ENCODE measurements around the gene EFHC1. TPM values are rescaled to one million over a fixed set of nuclear protein-coding genes. Genes with fewer than 3 reads are reported as not detected.

The EFHC1 gene
- total RNA-seq, 1 donor from 2014 or later = 59.8 TPM

DNA sequence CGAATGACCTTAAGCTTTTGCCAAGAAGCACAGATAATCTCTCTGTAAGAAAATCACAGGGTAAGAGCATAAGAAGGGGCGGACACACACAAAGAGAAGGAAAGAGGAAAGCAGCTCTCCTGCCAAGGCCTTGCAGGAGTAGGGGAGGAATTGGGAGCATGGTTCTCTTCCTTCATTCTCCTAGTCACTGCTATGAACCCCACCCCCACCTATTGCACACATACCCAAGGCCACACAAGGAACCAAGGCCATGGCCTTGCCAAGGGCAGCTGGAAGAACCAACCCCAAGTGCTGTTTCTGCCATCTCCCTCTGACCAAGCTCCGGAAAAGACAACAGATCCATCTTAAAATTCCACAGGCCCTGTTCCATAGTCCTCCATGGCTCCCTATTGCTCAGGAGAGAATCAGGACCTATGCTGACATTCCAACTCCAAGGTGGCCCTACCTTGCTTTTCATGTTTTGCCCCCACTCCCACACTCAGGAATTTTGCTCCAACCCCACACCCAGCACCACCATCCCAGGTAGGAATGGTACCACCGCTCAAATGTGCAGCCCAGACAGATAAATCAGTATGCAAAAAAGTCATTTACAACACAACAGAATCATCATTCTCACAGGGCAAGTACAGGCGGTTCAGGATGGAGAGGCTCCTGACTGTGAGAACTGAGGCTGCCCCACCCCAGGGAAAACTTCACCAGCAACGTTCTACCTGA is 125.4 kb downstream of the EFHC1 start:
- H3K9me3 Mint-ChIP-seq = no peaks in the 10 kb centered on the region
- TF ChIP-seq CTCF (IDR thresholded peaks at IDR 0.05) (no peak), EZH2 (IDR thresholded peaks at IDR 0.05) (no peak), EZH2phosphoT487 (IDR thresholded peaks at IDR 0.05) (no peak)
- H3K27ac Mint-ChIP-seq = peak overlapping the region; percentile 23
- H3K4me2 ChIP-seq = no peak overlapping the region
- no peak overlapping the region for H3K9ac ChIP-seq
- H3K27me3 ChIP-seq = no peaks in the 10 kb centered on the region
- H3K4me1 ChIP-seq = peaks cover 3% of the 10 kb centered on the region
- H3K4me3 Mint-ChIP-seq = no peak overlapping the region
- DNase-seq (ENCODE audit: low spot score) = no peak
- no peak overlapping the region for H3K27ac ChIP-seq
- no peaks in the 10 kb centered on the region for H3K27me3 Mint-ChIP-seq (ENCODE audit: insufficient read depth, low read depth)
- no peak overlapping the region for H3K4me3 ChIP-seq
- peaks cover 63% of the 10 kb centered on the region for H3K4me1 Mint-ChIP-seq
- H4K20me1 ChIP-seq (ENCODE audit: low read depth) = peaks cover 22% of the 10 kb centered on the region
- no peaks in the 10 kb centered on the region for H3K9me3 ChIP-seq (ENCODE audit: low read depth)
- peaks cover 58% of the 10 kb centered on the region for H3K79me2 ChIP-seq (ENCODE audit: low read depth)
- H3K36me3 ChIP-seq = no peaks in the 10 kb centered on the region
- no peak overlapping the region for H2AFZ ChIP-seq (replicated peaks)
- peaks cover under 1% of the 10 kb centered on the region for H3F3A ChIP-seq (ENCODE audit: low read depth)
- H3K36me3 Mint-ChIP-seq = peaks cover 17% of the 10 kb centered on the region

GRCh38 chr6:52546192-52546591 is 126.0 kb downstream of the EFHC1 start:
- H3K36me3 Mint-ChIP-seq = peaks cover 17% of the 10 kb centered on the region
- no peak overlapping the region for H3K4me3 Mint-ChIP-seq
- no peaks in the 10 kb centered on the region for H3K9me3 ChIP-seq (ENCODE audit: low read depth)
- no peak overlapping the region for H2AFZ ChIP-seq (replicated peaks)
- H3K79me2 ChIP-seq (ENCODE audit: low read depth) = peaks cover 64% of the 10 kb centered on the region
- peaks cover 7% of the 10 kb centered on the region for H3F3A ChIP-seq (ENCODE audit: low read depth)
- no peaks in the 10 kb centered on the region for H3K27me3 Mint-ChIP-seq (ENCODE audit: insufficient read depth, low read depth)
- no peaks in the 10 kb centered on the region for H3K9me3 Mint-ChIP-seq
- peaks cover 10% of the 10 kb centered on the region for H3K4me1 ChIP-seq
- peaks cover 26% of the 10 kb centered on the region for H4K20me1 ChIP-seq (ENCODE audit: low read depth)
- no peak for TF ChIP-seq CTCF (IDR thresholded peaks at IDR 0.05)
- TF ChIP-seq EZH2phosphoT487 (IDR thresholded peaks at IDR 0.05) = no peak
- TF ChIP-seq EZH2 (IDR thresholded peaks at IDR 0.05) = no peak
- H3K4me2 ChIP-seq = no peak overlapping the region
- no peak overlapping the region for H3K4me3 ChIP-seq
- no peak for DNase-seq (ENCODE audit: low spot score)
- H3K27me3 ChIP-seq = no peaks in the 10 kb centered on the region
- no peaks in the 10 kb centered on the region for H3K36me3 ChIP-seq
- no peak overlapping the region for H3K27ac ChIP-seq
- peak overlapping the region; percentile 23 for H3K27ac Mint-ChIP-seq
- H3K9ac ChIP-seq = no peak overlapping the region
- peaks cover 68% of the 10 kb centered on the region for H3K4me1 Mint-ChIP-seq

DNA sequence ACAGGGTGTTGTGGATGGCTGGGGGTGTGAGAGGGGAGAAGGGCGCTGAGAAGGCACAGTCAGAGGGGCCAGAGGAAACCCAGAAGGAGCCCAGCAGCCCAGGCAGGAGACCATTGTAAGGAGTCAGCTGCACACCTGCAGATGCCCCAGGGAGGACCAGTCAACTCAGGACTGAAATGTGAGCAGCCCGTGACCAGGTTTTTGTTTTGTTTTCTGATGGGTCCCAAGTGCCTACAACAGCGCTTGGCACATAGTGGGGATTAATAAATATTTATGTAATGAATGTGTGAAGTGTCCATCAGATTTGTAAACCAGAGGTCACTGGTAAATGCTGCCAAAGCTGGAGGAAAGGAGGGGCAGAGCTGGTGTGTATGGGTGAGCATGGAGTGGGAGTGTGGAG is 126.5 kb downstream of the EFHC1 start:
- Histone ChIP-seq H3K9ac (no peak overlapping the region), H3K79me2 (ENCODE audit: low read depth) (peaks cover 64% of the 10 kb centered on the region), H3K27me3 (no peaks in the 10 kb centered on the region), H4K20me1 (ENCODE audit: low read depth) (peaks cover 25% of the 10 kb centered on the region), H3K9me3 (ENCODE audit: low read depth) (no peaks in the 10 kb centered on the region), H3F3A (ENCODE audit: low read depth) (peaks cover 12% of the 10 kb centered on the region), H3K4me1 (peaks cover 15% of the 10 kb centered on the region), H3K4me2 (no peak overlapping the region), H3K27ac (no peak overlapping the region), H3K36me3 (no peaks in the 10 kb centered on the region), H3K4me3 (no peak overlapping the region), H2AFZ (replicated peaks) (no peak overlapping the region)
- no peak for TF ChIP-seq CTCF (IDR thresholded peaks at IDR 0.05)
- no peak for TF ChIP-seq EZH2 (IDR thresholded peaks at IDR 0.05)
- TF ChIP-seq EZH2phosphoT487 (IDR thresholded peaks at IDR 0.05) = no peak
- Mint-ChIP-seq H3K27ac (no peak overlapping the region), H3K4me1 (peaks cover 73% of the 10 kb centered on the region), H3K27me3 (ENCODE audit: insufficient read depth, low read depth) (no peaks in the 10 kb centered on the region), H3K36me3 (peaks cover 17% of the 10 kb centered on the region), H3K4me3 (no peak overlapping the region), H3K9me3 (no peaks in the 10 kb centered on the region)
- DNase-seq (ENCODE audit: low spot score) = no peak

All from neural progenitor cell (in vitro differentiated cells).